Measurements from ENCODE around the gene METTL16.

DNA sequence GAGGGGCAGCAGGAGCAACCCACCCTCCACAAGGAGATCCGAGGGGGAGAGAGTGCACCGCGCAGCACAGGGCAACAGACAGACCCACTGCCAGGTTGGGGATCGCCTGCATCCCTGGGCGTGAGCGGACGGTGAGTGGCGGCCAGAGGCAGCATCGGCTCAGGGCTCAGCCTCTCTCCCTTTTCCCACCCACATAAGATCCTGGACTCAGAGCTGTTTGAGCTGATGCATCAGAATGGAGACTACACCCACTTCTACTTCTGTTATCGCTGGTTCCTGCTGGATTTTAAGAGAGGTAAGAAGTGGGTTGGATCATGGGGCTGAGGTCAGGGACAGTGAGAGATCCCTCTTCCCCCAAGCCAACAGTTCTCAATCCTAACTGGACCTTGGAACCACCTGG is 134.0 kb downstream of the METTL16 start:
- TF ChIP-seq POLR2AphosphoS5 (IDR thresholded peaks at IDR 0.05; ENCODE audit: low read depth, low read length) = no peak
- TF ChIP-seq, protein P1, sequence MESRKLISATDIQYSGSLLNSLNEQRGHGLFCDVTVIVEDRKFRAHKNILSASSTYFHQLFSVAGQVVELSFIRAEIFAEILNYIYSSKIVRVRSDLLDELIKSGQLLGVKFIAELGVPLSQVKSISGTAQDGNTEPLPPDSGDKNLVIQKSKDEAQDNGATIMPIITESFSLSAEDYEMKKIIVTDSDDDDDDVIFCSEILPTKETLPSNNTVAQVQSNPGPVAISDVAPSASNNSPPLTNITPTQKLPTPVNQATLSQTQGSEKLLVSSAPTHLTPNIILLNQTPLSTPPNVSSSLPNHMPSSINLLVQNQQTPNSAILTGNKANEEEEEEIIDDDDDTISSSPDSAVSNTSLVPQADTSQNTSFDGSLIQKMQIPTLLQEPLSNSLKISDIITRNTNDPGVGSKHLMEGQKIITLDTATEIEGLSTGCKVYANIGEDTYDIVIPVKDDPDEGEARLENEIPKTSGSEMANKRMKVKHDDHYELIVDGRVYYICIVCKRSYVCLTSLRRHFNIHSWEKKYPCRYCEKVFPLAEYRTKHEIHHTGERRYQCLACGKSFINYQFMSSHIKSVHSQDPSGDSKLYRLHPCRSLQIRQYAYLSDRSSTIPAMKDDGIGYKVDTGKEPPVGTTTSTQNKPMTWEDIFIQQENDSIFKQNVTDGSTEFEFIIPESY (IDR thresholded peaks at IDR 0.05; ENCODE audit: extremely low read depth, insufficient replicate concordance, low read length) = no peak
- TF ChIP-seq, protein P2, sequence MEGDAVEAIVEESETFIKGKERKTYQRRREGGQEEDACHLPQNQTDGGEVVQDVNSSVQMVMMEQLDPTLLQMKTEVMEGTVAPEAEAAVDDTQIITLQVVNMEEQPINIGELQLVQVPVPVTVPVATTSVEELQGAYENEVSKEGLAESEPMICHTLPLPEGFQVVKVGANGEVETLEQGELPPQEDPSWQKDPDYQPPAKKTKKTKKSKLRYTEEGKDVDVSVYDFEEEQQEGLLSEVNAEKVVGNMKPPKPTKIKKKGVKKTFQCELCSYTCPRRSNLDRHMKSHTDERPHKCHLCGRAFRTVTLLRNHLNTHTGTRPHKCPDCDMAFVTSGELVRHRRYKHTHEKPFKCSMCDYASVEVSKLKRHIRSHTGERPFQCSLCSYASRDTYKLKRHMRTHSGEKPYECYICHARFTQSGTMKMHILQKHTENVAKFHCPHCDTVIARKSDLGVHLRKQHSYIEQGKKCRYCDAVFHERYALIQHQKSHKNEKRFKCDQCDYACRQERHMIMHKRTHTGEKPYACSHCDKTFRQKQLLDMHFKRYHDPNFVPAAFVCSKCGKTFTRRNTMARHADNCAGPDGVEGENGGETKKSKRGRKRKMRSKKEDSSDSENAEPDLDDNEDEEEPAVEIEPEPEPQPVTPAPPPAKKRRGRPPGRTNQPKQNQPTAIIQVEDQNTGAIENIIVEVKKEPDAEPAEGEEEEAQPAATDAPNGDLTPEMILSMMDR (IDR thresholded peaks at IDR 0.05 in 2 of 3, conservative IDR thresholded peaks at IDR 0.05 in 1 of 3; ENCODE audit: borderline replicate concordance in 1 of 3, insufficient read depth in 1 of 3, low read depth in 2 of 3, low read length in 2 of 3) = no peak
- TF ChIP-seq EZH2 (IDR thresholded peaks at IDR 0.05) = no peak
- TF ChIP-seq, protein P3, sequence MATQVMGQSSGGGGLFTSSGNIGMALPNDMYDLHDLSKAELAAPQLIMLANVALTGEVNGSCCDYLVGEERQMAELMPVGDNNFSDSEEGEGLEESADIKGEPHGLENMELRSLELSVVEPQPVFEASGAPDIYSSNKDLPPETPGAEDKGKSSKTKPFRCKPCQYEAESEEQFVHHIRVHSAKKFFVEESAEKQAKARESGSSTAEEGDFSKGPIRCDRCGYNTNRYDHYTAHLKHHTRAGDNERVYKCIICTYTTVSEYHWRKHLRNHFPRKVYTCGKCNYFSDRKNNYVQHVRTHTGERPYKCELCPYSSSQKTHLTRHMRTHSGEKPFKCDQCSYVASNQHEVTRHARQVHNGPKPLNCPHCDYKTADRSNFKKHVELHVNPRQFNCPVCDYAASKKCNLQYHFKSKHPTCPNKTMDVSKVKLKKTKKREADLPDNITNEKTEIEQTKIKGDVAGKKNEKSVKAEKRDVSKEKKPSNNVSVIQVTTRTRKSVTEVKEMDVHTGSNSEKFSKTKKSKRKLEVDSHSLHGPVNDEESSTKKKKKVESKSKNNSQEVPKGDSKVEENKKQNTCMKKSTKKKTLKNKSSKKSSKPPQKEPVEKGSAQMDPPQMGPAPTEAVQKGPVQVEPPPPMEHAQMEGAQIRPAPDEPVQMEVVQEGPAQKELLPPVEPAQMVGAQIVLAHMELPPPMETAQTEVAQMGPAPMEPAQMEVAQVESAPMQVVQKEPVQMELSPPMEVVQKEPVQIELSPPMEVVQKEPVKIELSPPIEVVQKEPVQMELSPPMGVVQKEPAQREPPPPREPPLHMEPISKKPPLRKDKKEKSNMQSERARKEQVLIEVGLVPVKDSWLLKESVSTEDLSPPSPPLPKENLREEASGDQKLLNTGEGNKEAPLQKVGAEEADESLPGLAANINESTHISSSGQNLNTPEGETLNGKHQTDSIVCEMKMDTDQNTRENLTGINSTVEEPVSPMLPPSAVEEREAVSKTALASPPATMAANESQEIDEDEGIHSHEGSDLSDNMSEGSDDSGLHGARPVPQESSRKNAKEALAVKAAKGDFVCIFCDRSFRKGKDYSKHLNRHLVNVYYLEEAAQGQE (IDR thresholded peaks at IDR 0.05; ENCODE audit: low read depth) = no peak
- TF ChIP-seq SIN3A (IDR thresholded peaks at IDR 0.05; ENCODE audit: low read depth) = no peak
- TF ChIP-seq CEBPB (IDR thresholded peaks at IDR 0.05; ENCODE audit: low read depth) = no peak

Data from HCT116 (cell line).